Activated CD8-positive, alpha-beta memory T cell treated with anti-CD3 and anti-CD28 coated beads, Interleukin-2, amount 50 U/mL, for 48 hours (primary cell): ENCODE results near the gene HMGXB3.
A peak's percentile ranks its signal among the peaks of the same experiment; 100 is the strongest.
"Not testable (repeated sequence)": the region's sequence is repeated elsewhere in the genome, so short reads cannot be mapped to it uniquely, and the experiment has no call there.

Source experiments
- DNase-seq: peaks from one replicate; pipeline ENCODE4 v3.0.0-alpha.2; 2020

HMGXB3 gene

DNA sequence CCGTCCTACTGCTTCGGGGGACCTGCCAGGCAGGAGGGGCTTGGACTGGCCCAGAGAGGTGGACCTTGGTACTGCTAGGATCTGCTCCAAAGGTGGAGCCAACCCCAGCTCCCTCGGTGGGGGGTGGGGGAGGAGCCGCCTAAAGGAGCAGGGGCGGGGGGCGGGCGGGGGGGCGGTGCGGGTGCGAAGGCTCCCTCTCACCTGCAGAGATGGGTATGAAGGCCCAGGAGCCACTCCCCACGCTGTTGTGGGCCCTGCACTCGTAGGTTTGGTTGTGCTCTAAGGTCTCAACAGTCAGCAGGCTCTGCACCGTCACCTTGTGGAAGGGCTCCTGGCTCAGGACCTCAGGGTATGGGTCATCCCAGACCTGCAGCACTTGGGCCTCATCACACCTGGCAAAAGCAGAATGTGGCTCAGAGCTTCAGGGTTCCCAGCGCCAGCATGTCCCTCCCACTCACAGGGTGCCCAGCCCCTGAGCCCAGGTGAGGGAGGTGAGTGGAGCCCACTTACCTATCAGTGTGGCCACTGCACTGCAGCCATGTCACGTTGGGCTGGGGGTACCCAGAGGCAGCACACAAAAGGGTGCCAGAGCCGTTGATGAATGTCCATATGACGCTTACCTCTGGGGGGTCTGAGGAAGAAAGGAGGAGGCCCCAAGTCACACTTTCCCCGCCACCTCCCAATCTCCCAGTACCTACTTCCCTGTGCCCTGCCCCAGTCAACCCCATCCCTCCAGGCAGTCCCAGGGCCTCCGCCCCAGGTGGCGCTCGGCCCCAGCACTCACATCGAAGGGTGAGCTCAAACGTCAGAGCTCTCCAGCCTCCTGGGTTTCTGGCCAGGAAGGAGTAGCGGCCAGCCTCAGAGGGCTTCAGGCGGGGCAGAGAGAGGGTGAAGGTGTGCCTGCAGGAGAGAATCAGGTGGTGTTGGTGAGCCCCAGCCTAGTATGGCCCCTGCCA is 69.4 kb downstream of the HMGXB3 start:
- peak; percentile 45 for DNase-seq

DNA sequence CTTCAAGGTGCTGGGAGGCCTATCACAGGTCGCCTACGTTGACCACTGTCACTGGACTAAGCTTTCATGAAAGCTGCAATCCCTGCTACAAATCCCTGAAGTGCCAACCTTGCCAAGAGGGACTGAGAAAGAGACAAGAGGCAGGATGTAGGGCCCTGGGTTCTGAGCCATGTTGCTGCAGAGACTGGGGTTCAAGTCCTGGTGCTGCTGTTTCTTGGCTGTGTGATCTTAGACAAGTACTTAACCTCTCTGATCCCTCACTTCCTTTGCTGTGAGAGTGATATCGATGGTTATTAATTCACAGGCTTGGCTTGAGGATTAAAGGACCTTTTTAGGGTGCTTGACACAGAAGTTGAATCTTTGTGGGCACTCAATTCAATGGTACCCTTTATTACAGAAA is 70.3 kb downstream of the HMGXB3 start:
- peak; percentile 32 for DNase-seq

DNA sequence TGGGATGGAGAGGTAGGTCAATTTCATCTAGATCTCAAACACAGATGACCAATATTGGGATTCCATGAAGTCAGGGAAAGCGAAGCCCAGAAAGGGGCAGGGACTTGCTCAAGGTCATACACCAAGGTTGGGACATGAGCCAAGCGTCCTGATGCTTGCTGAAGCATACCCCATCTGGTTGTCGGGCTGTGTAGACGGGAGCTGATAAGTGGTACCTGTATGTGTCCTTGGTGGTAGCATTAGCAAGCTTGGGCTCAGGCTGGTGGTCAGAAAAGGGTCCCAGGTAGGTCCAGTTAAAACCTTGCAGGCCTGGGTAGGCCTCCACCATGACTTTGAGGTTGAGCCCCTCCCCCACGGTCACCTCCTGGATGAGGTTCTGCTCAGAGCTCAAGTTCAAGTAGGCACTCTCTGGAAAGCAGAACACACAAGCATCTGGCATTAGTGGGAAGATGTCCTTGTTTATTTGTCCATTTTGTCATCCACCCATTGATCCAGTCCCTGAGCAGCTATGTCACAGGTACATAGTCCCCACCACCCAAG is 72.6 kb downstream of the HMGXB3 start:
- DNase-seq = peak; percentile 26

DNA sequence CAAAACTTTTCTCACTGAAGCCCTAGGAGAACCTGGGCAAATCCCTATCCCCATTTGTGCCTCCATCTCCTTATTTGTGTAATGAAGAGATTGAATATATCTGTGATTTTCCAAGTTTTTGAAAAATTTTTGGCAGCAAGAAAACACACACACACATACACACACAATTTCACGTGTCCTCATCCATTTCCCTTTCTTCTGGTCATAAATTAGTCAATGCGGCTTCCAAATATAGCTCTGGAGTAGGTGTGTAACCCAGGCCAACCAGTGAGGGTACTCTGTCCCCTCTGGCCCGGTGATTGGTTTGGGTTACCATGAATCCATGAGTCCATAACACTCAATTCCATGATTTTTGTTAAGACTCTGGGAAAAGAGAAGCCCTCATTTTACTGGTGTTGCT is 73.1 kb downstream of the HMGXB3 start:
- no peak for DNase-seq

DNA sequence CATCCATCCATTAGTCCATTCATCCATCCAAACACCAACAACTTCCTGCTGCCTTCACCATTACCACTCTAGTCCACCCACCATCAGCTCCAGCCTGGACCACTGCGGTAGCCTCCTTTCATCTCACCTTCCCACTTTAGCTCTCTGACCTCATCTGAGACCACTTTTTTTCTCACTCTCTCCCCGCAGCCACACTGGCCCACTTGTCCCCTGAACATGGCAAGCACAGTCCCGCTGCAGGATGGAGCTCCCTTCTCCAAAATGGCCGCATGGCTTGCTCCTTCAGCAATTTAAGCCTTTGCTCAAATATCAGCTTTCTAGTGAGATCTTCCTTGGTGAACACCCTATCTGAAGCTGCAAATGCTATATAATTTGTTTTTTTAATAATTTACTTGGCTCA is 74.7 kb downstream of the HMGXB3 start:
- DNase-seq = peak; percentile 29

DNA sequence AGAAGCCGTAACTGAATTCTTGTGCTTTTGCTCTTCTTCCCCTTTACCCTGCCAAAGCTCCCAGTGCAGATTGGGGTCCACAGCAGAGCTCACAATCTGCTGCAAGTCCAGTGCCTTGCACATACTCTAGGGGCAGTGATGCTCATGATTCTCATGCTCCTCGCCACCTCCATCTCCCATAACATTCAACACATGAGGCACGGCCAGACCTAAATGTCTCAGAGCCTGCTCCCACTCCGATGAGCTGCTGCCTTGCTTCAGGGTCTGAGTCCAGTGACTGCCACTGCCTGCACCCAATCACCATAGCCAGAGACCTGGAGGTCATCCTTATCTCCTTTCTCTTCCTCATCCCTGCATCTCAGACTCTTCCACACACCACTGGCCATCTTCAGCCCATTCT is 75.3 kb downstream of the HMGXB3 start:
- DNase-seq = peak; percentile 36

DNA sequence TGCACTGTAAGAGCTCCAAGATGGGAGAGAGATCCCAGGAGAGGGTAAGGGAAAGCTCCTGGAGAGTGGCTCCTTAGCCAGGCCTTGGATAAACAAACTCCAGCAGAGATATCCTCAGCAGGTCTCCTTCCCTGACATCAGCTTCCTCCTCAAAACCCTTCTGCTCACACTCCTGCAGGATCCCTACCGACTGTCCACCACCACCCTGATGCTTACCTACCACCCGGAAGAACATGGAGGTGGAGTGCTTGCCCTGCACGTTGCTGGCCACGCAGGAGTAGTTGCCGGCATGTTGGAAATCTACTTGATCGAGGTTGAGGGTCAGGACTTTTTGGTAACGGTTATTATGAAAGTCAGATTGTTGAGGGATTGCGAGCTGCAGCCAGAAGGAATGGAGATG is 76.5 kb downstream of the HMGXB3 start:
- peak; percentile 17 for DNase-seq

DNA sequence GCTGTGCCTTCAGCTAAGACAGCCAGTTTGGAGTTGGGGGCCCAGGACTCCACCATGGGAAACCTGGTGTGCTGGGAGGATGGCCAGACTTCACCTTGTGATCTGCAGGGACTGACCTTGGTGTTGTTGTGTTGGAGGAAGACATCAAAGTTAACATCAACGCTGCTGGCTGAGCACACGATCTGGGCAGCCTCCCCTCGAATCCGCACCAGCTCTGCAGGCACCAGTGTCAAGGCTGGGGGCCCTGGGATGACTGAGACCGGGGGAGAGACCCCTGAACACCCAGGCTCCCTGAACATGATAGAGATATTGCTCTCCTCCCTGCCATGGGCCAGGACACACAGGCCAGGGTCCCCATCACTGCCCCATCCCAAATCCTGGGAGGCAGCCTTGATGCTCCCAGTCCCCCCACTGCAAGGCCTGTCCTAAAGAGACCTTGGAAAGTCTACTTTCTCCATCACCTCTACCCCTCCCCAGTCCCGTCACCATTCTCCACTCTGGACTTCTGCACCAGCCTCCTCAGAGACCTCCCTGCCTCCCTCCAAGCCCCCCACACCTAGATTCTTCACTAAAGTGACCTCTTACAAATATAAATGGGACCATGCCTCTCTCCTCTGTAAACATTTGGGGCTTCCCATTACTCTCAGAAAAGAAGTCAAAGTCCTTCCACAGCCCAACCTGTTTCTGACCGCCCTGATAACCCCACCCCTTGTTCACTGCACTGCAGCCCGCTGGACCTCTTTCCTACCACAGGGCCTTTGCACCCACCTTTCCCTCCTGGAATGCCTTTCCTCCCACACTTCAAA is 77.7 kb downstream of the HMGXB3 start:
- no peak for DNase-seq

DNA sequence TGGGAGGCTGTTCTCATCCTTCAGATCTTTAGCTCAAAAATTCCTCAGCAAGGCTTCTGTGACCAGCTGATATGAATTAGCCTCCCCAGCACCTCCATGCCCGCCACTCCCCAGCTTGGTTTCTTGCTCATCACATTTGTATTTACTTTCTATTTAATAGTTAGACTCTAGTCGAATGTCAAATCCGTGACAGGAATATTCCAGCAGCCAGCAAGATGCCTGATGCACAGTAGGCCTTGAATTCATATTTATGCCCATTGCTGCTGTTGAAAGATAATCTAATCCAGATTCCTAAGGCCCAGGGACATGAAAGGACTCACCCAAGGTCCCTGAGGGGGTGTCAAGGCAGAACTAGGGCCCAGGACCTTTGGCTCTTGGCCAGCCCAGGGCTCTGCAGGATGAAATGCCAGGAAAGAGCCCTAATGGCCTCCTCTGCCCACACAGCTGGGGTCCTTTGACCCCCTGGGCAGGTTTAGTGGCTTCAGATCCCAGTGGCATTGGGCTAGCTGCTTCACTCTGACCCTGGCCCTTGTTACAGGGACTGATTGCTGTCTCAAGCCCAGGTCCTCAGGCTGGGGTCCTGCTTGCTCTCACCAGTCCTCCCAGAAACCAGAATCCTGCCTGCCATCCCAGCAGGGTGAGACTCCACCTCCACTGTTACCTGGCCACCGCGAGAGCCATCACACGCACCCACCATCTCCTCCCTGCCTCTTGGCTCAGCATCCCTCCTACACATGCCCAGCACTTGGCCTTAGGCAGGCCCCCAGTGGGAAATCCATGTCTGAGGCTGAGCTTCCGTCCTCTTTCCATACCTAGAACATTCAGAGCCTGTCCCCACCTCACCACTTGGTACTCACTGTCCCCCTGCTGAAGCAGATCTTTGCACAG is 78.5 kb downstream of the HMGXB3 start:
- no peak for DNase-seq

DNA sequence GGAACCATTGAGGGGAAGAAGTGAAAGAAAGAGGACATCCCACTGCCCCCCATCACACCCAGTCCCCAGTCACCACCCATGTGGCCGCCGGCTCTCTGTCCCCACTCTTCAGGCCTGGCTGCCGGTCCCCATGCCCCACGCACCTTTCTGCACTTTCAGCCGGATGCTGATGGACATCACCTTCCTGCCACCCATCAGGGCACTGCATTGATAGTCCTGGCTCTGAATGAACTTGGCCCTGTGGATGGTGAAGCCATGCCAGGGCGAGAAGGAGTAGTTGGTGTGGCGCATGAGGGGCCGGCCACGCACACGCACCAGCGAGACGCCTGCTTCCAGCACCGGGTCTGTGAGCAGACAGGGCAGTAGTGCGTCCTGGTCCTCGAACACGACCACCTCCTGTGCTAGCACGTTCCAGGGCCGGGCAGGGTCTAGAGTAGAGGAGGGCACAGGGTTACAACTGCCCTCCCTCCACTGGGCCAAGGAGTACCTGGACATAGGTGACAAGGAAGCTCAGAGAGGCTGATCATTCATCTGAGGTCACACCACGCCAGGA is 79.4 kb downstream of the HMGXB3 start:
- no peak for DNase-seq

DNA sequence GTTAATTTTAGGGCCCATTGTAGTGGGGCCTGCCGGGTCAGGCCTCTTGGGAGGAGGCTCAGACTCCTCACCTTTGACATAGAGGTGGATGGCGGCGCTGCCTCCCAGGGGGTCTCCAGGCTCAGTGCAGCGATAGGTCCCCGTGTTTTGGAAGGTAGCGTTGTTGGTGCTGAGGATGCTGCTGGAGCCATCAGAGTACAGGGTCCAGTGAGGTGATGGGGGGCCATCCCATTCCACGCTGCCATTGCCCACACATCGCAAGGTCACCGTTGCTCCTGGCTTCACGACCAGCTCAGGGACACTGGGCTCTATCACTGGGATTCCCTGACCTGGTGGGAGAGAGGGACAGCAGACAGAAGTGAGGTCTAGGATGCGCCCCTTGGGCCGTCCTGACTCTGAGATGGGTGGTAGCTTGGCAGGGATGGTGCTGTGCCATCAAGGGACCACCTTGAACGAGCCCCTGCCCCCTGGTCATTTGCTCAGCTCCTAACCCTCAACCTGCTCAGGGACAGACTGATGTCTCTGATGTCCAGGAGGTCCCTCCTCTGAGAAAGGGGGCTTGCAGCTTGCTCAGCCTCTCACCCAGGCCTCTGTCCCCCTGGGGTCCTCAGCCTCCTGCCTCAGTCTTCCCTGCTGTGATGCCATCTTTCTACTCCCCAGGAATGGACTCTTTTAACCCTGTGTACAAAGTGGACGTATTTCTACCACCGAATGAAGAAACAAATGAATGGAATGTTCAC is 80.3 kb downstream of the HMGXB3 start:
- DNase-seq = no peak

DNA sequence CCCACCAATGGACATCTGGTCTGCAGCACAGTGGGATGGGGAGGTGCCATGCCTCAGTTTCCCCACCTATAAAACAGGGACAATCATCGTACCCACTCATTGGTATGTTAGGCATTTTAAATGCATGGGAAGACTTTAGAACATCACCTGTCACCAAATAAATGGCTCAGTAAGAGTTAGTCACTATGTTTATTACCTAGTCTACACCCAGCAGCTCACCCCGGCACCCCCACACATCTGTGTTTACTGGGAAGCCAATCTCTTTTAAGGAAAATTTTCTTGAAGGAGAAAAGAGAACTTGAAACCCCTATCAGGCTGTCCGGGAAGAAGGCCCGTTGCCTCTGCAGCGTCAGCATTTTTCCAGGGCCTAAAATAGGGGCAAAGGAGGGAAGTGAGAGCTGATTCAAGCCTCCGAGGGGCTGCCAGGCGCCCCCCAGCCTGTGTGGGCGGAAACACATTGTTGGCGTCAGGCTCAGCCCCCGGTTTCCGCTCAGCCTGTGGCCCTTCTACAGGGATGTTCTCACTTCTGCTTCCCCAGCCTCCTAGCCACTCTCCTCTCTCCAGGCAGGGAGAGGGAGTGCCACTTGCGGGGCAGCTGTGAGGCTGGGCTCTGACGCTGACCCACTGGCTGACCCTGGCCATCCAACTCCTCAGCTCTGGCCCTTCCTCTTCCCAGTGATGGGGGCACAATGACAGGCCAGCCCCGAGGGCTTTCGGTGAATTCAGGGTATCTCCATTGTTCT is 81.2 kb downstream of the HMGXB3 start:
- DNase-seq = no peak

DNA sequence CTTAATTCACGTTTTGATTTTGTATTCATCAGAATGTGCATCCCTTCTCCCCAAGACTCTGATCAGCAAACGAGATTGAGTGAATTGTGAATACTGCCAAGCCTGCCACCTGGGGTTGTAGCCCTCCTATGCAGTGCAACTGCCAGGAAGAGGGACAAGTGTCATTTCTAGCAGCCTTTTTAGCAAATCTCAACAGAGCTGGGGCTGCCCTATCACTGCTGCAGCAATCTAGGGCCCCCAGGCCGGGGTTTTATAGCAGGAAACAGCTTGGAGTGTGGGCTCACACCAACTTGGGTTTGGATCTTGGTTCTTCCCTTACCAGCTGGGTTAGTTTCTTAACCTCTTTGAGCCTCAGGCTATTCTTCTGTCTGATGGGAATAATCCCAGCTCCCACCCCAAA is 81.8 kb downstream of the HMGXB3 start:
- no peak for DNase-seq

DNA sequence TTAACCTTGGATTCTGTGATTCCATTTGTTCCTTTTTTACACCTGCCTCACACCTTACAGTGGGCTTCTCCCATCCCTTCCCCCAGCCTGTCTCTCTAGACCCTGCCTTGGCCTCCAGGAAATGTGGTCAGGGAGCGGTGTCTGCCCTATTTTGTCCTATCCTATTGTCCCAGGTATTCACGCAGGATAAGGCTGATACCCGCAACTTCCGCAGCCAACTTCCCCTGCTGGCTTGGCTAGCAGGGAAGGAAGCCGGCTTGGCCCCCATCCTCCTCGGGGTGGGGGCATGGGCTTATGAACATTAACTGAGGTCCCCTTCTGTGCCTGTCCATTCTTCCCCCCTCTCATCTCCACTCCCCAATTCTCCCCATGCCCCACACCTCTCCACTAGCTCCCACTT is 82.3 kb downstream of the HMGXB3 start:
- DNase-seq = no peak

DNA sequence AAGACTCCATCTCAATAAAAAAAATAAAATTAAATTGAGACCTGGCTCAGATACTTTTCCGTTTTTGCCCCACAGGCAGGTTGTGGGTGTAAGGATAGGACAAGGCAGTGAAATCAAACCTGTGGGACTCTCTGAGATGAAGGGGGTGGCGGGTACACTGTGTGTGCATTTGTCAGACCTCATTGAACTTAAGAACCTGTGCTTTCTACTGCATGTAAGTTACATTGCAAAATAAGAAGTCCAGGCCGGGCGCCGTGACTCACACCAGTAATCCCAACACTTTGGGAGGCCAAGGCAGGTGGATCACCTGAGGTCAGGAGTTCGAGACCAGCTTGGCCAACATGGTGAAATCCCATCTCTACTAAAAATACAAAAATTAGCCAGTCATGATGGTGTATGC is 84.2 kb downstream of the HMGXB3 start:
- DNase-seq = not testable (repeated sequence)

DNA sequence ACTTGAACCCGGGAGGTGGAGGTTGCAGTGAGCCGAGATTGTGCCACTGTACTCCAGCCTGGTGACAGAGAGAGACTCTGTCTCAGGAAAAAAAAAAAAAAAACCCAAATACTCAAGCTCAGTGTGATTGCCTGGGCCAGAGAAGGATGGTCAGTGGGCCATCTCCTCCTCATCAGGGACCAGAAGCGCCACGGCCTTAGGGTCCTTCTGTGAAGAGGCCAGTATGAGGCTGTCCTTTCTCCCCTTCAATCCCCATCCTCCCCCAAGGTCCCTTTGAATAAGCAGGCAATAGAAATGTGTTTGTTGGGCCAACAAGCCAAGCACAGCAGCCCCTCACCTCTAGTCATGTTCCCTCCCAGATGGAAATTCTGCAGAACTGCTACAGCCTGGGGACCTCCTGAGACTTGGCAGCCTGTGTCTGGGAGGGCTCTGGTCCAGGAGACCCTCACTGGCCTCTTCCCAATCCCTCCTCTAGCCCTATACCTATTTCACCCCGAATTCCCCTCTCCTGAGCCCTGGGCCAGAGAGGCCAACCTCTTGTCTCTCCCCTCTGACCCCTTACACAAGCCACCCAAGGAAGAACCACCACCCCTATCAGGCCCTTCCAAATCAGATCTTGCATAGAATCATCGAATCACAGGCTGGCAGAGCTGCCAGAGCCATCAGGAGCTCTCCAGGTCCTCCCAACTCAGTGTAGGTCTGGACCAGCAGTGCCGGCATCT is 84.8 kb downstream of the HMGXB3 start:
- DNase-seq = no peak

DNA sequence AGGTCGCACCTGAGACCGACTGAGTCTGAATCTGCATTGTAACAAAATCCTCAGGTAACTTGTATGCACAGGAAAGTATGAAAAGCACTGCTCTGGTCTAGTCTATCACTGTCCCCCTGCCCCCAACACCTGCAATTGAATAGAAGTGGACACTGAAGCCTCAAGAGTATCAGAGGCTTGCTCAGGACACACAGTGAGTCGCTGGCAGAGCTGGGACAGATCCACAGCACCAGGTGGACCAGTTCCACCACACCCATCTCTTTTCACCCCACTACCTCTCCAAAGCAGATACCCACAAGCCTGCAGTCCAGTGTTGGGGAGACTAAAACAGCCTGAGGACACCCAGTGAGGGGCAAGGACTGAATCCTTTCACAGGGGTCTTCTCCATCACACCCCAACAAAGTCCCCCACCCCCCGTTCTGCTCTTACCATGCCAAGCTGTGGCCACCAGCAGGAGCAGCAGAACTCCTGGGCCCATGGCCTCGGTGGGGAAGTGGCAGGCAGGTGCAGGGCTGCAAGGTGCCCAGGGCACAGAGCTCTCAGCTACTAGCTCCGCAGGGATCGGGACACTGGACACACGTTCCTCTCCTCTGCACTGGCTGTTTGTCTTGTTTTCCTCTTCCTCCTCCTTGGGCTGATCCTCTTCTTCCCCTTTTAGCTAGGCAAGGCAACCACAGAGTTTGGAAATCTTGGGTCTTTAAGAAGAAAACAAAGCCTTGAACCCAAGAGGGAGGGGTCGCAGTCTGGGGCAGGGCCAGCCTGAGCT is 85.6 kb downstream of the HMGXB3 start, which contains the start of gene CSF1R:
CSF1R (minus strand) TSS at position 605 of the 766 bp plus-strand sequence; CDS start at position 478, 127 bp downstream.
- no peak for DNase-seq

DNA sequence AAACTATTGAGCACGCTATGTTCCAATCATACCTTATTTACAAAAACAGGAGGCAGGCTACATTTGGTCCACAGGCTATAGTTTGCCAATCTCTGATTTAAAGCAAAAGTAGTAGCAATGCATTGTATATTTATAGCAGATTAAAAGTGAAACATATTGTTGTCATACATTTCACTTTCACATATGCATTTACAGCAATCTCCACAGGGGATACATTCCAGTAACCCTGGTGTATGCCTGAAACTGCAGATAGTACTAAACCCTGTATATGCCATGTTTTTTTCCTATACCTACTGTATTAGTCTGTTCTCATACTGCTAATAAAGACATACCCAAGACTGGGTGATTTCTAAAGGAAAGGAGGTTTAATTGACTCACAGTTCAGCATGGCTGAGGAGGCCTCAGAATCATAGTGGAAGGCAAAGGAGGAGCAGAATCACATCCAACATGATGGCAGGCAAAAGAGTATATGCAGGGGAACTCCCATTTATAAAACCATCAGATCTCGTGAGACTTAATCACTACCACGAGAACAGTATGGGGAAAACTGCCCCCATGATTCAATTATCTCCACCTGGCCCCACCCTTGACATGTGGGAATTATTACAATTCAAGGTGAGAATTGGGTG is 91.7 kb downstream of the HMGXB3 start:
- no peak for DNase-seq

DNA sequence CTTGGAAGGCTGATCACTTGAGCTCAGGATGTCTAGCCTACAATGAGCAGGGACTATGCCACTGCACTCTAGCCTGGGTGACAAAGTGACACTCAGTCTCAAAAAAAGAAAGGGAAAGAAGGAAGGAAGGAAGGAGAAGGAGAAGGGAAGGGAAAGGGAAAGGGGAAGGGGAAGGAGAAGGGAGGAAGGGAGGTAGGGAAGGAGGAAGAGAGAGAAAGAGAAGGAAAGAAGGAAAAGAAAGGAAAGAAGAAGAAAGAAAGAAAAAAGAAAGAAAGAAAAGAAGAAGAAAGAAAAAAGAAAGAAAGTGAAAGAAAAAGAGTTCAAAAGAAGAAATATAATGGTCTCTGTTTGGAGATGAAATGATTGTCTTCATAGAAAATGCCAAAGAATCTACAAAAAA is 96.6 kb downstream of the HMGXB3 start:
- DNase-seq = no peak
